Brain microvascular endothelial cell (primary cell): Measurements from ENCODE around the gene EPPIN.

Experiments used
- DNase-seq: peaks from one replicate; pipeline ENCODE4 v3.0.0-alpha.2; 2020
- H3K27ac ChIP-seq: fragments of 250-450 bp; sonication (Bioruptor Pico); 2 replicates; pipeline ENCODE4 v1.5.1; 2020; ENCODE audit warnings: mild to moderate bottlenecking, moderate library complexity
- H3K27me3 ChIP-seq: fragments of 250-450 bp; sonication (Bioruptor Pico); replicated peaks from 2 replicates; pipeline ENCODE4 v1.5.1; 2020; ENCODE audit warnings: mild to moderate bottlenecking
- H3K36me3 ChIP-seq: fragments of 250-450 bp; sonication (Bioruptor Pico); replicated peaks from 2 replicates; pipeline ENCODE4 v1.5.1; 2020; ENCODE audit warnings: mild to moderate bottlenecking
- H3K4me3 ChIP-seq: 2 replicates; pipeline ENCODE4 v1.5.1; 2011; ENCODE audit warnings: low read depth, mild to moderate bottlenecking, control low read depth, low read length, moderate library complexity
- in situ Hi-C: cut with HindIII; loops from 2 replicates; pipeline ENCODE4 v1.10.0; 2017; ENCODE audit warnings: low sequenced_read_pairs, low pct_ligation_motif_present
- TF ChIP-seq, protein P1 (sequence below): IDR thresholded peaks from 2 replicates; pipeline ENCODE4 v1.5.1; 2011; ENCODE audit warnings: low read depth, mild to moderate bottlenecking, moderate library complexity, low read length, control low read depth, inconsistent platforms; ENCODE audit errors: missing control alignments

Gene EPPIN

DNA sequence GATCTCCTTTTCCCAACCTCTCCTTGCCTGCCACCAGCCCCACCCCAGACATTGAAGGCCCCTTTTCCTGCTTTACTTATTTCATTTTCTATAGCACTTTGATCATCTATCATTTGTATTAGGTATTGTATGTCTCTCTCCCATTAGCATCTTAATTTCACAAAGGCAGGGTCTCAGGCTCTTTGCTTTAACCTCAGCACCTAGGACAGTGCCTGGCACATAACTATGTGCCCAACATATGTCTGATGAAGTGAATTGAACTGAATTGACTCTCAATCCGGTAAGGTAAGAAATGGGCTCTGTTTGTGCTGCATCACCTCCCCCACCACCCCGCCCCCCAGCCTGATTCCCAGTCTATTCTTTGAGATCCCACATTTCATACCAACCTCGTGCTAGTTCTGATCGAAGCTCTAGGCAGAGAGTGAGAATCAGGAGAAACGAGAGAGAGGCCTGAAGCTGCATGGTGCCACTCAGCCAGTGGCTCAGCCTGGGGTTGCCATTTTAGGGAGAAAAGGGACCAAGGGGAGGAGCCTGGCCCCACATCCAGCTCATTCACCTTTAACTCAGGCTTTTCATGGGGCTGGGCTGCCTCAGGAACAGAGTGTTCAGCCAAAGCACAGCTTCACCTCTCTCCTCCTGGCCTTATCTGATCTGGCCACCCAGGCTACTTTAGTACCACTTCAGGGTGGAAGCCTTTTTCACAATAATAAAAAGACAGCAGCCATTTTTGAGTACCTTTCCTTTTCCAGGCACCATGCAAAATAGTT lies 31.9 kb downstream of the EPPIN start, which contains the start of gene SPINT3:
Gene SPINT3, minus strand, starts transcription at position 476 of the 767 bp plus-strand sequence. Its CDS starts 14 bp downstream, at position 462.
- in situ Hi-C loops, result no loop called here
- Histone ChIP-seq H3K4me3 (no peak within 1 kb of the TSS), H3K36me3 (no peaks in the 10 kb centered on the region), H3K27me3 (no peaks in the 10 kb centered on the region), H3K27ac (no peak within 1 kb of the TSS)
- TF ChIP-seq, protein P1, sequence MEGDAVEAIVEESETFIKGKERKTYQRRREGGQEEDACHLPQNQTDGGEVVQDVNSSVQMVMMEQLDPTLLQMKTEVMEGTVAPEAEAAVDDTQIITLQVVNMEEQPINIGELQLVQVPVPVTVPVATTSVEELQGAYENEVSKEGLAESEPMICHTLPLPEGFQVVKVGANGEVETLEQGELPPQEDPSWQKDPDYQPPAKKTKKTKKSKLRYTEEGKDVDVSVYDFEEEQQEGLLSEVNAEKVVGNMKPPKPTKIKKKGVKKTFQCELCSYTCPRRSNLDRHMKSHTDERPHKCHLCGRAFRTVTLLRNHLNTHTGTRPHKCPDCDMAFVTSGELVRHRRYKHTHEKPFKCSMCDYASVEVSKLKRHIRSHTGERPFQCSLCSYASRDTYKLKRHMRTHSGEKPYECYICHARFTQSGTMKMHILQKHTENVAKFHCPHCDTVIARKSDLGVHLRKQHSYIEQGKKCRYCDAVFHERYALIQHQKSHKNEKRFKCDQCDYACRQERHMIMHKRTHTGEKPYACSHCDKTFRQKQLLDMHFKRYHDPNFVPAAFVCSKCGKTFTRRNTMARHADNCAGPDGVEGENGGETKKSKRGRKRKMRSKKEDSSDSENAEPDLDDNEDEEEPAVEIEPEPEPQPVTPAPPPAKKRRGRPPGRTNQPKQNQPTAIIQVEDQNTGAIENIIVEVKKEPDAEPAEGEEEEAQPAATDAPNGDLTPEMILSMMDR, result no peak
- no peak for DNase-seq

DNA sequence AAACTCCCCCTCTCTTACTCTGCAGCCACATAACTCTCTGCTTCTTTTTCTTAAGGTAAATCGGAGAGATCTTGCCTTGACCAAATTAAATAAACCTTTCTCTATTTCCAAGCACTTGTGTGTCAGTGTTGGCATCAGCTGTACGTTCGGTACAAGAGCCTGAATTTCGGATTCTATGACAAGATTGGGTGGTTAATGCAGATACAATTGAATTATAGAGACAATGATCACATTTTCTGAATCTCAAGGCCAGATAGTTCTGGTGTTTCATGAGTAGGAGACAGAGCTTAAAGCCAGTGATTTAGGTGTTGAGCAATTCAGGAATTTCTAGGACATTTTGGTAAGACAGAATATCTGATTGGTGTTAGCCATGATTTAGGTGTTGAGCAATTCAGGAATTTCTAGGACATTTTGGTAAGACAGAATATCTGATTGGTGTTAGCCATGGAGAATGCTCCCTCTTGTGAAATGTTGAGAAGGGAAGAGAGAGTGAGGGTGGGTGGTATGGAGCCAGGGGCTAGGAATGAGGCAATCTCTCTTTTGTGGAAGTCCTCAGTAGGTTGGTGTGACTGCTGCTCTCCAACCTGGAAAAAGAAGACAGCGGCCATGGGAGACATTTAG lies 36.8 kb downstream of the EPPIN start:
- in situ Hi-C loops, result no loop called here
- H3K4me3 ChIP-seq, result no peak overlapping the region
- no peak overlapping the region for H3K27ac ChIP-seq
- H3K36me3 ChIP-seq, result no peaks in the 10 kb centered on the region
- H3K27me3 ChIP-seq, result no peaks in the 10 kb centered on the region
- TF ChIP-seq, protein P1, result no peak
- no peak for DNase-seq

DNA sequence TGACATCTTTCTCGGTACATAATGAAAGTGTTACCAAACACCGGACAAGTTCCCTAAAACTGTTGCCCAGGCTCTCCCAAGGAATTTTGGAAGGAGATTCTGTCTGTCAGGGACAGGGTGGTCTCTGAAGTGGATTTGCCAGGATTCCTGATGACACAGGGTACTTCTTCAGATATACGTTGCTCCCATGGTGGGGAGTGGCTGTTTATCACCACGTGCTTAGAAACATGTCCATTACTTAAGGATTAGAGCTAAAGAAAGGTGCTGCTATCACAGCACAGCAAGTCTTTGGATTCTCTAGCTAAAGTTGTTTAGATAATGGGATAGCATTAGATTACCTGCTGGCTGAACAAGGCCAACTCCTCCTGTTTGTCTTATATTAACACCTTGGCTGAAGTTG lies 38.1 kb downstream of the EPPIN start:
- no peaks in the 10 kb centered on the region for H3K27me3 ChIP-seq
- no peak overlapping the region for H3K4me3 ChIP-seq
- TF ChIP-seq, protein P1, result no peak
- H3K36me3 ChIP-seq, result no peaks in the 10 kb centered on the region
- no peak for DNase-seq
- H3K27ac ChIP-seq, result no peak overlapping the region
- in situ Hi-C loops, result no loop called here

DNA sequence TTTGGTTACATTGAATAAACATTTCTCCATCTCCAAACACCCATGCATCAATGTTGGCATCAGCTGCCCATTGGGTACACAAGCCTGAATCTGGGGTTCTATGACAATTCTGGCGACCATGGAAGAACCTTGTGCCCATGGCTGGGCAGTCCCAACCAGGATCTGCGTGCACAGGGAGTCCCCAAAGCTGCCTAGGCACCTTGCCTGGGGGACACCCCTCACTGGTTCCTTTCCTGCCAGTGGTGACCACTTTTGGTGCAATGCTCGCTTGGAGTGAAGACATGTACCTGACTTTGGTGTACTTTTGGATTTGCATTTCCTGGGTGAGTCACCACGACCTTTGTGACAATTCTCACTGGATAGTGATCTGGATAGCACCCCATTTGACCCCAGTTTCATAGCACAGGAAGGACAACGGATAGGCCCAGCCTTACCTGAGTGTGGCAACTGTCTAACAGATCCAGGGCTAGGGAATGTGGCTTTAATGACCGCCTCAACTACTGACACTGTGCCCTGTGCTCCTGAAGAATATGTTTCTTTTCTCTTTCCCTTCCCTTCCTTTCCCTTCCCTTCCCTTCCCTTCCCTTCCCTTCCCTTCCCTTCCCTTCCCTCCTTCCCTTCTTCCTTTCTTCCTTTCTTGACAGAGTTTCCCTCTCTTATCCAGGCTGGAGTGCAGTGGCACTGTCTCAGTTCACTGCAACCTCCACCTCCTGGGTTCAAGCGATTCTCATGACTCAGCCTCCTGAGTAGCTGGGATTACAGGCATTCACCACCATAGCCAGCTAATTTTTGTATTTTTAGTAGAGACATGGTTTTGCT lies 38.9 kb downstream of the EPPIN start:
- DNase-seq, result no peak
- in situ Hi-C loops, result no loop called here
- no peaks in the 10 kb centered on the region for H3K27me3 ChIP-seq
- no peak overlapping the region for H3K4me3 ChIP-seq
- no peak overlapping the region for H3K27ac ChIP-seq
- TF ChIP-seq, protein P1, result no peak
- H3K36me3 ChIP-seq, result no peaks in the 10 kb centered on the region

DNA sequence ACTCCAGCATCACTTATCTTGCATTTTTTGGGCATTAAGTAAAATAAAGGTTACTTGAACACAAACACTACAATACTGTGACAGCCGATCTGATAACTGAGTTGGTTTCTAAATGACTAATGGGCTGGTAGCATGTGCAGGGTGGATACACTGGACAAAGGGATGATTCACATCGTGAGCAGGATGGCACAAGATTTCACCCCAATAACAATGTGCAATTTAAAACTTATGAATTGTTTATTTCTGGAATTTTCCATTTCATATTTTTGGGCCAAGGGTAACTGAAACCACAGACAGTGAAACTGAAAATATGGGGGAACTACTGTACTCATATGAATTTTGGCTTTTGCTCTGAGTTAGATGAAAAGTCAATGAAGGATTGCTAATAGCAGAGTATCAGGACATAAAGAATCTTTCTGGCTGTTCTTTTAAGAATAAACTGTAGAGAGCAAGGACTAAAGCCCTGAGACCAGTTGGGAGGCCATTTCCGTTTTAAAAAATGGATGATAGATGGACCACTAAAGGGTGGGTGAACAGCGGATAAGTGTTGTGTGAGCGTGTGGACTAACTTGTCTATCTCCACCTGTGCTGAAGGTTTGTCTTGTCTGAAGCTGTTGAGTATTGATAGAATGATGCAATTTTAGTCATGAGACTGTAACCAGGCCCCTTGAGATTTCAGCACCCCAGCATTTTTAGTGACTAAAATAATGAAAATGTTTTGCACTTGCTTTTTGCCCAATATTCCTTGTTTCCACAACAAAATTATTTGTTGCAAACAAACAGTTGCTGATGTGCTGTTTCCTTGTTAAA lies 40.0 kb downstream of the EPPIN start:
- Histone ChIP-seq H3K27ac (no peak overlapping the region), H3K4me3 (no peak overlapping the region), H3K27me3 (no peaks in the 10 kb centered on the region), H3K36me3 (no peaks in the 10 kb centered on the region)
- TF ChIP-seq, protein P1, result no peak
- no peak for DNase-seq
- in situ Hi-C loops, result no loop called here
